NOMO-1 (cell line): ENCODE data around the gene GPAT3.
A peak's percentile ranks its signal among the peaks of the same experiment; 100 is the strongest.
"Not testable (repeated sequence)": the region's sequence is repeated elsewhere in the genome, so short reads cannot be mapped to it uniquely, and the experiment has no call there.

Source experiments
- DNase-seq, 2 experiments: peaks; one replicate each; lab custom pipeline; 2025; ENCODE audit not compliant: unreplicated experiment in 2 of 2; lab: John Stamatoyannopoulos, UW

The GPAT3 gene

GRCh38 chr4:83591730-83592129, 55.8 kb downstream of the GPAT3 start:
- DNase-seq, result no peak

- peak in 1 of 2 experiments; percentile 27 for DNase-seq
These were observed 63.3 kb downstream of the GPAT3 start for GRCh38 chr4:83599183-83599582.

- DNase-seq, result no peak
These were observed 67.2 kb downstream of the GPAT3 start for GRCh38 chr4:83603129-83603528.

- DNase-seq, result peak in 1 of 2 experiments; percentile 56
These were observed 68.4 kb downstream of the GPAT3 start for GRCh38 chr4:83604321-83604720.

- no peak for DNase-seq
These were observed 69.3 kb downstream of the GPAT3 start for GRCh38 chr4:83605210-83605609.

GRCh38 chr4:83605744-83606172, 69.8 kb downstream of the GPAT3 start:
- DNase-seq, result no peak

GRCh38 chr4:83606460-83606859, 70.6 kb downstream of the GPAT3 start:
- no peak for DNase-seq

- DNase-seq, result no peak
These were observed 71.0 kb downstream of the GPAT3 start for GRCh38 chr4:83606898-83607297.

GRCh38 chr4:83609365-83609764, 73.5 kb downstream of the GPAT3 start:
- no peak for DNase-seq

GRCh38 chr4:83610729-83611128, 74.8 kb downstream of the GPAT3 start:
- no peak for DNase-seq

- DNase-seq, result no peak
These were observed 77.1 kb downstream of the GPAT3 start for GRCh38 chr4:83613023-83613422.

- DNase-seq, result no peak
These were observed 78.1 kb downstream of the GPAT3 start for GRCh38 chr4:83613994-83614393.

GRCh38 chr4:83616252-83616651, 80.3 kb downstream of the GPAT3 start:
- DNase-seq, result no peak

- no peak for DNase-seq
These were observed 81.6 kb downstream of the GPAT3 start for GRCh38 chr4:83617371-83618035.

- no peak for DNase-seq
These were observed 82.5 kb downstream of the GPAT3 start for GRCh38 chr4:83618431-83618830.

GRCh38 chr4:83618991-83619645, 83.2 kb downstream of the GPAT3 start:
- DNase-seq, result peak; percentile 48 to 61

- not testable (repeated sequence) for DNase-seq
These were observed 86.2 kb downstream of the GPAT3 start for GRCh38 chr4:83622127-83622526.

- no peak for DNase-seq
These were observed 89.9 kb downstream of the GPAT3 start for GRCh38 chr4:83625821-83626220.

GRCh38 chr4:83626245-83626836, 90.4 kb downstream of the GPAT3 start:
- peak in 1 of 2 experiments; percentile 8 for DNase-seq

GRCh38 chr4:83629945-83630721, 94.2 kb downstream of the GPAT3 start:
- peak; percentile 73 to 98 for DNase-seq

GRCh38 chr4:83631066-83631465, 95.2 kb downstream of the GPAT3 start:
- no peak for DNase-seq
